ENCODE data around the gene GAB2.

The GAB2 gene

DNA sequence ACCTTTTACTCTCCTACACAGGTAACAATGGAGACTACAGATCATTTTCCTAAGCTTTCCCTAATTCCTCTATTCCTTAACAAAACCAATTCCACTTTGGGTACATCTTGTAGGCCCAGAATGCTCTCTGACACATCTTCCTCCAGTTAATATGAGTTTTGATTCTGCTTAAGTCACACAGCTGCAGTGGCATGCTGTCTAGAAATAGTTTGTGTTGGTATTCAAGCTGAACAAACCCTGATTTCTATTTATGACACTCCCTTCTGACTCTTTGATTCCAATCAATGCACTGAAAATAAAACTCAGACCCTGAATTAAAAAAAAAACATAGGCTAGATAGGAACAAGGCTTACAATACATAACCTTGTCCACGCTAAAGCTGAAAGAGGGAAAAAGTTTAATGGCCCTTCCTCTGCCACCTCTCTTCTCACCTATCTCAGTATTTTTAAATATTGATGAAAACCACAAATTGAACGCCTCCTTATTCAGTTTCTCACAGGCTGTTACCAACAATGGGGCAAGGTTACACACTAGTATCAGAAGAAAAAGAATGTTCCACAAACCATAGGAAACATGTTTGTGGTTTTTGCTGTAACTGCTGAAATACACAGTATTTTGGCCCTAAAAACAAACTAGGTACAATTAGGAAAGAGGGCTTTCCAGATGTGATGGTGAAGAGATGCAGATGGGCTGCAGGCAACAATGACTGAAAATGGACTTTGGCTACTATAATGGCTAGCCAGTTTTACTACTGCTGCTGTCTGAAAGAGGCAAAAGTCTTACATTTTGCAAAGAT, 35.7 kb upstream of the GAB2 start:
- TF ChIP-seq, protein P1, sequence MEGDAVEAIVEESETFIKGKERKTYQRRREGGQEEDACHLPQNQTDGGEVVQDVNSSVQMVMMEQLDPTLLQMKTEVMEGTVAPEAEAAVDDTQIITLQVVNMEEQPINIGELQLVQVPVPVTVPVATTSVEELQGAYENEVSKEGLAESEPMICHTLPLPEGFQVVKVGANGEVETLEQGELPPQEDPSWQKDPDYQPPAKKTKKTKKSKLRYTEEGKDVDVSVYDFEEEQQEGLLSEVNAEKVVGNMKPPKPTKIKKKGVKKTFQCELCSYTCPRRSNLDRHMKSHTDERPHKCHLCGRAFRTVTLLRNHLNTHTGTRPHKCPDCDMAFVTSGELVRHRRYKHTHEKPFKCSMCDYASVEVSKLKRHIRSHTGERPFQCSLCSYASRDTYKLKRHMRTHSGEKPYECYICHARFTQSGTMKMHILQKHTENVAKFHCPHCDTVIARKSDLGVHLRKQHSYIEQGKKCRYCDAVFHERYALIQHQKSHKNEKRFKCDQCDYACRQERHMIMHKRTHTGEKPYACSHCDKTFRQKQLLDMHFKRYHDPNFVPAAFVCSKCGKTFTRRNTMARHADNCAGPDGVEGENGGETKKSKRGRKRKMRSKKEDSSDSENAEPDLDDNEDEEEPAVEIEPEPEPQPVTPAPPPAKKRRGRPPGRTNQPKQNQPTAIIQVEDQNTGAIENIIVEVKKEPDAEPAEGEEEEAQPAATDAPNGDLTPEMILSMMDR (IDR thresholded peaks at IDR 0.05; ENCODE audit: low read depth, low read length): no peak
- no peak for DNase-seq (ENCODE audit: extremely low read depth, low read depth)

DNA sequence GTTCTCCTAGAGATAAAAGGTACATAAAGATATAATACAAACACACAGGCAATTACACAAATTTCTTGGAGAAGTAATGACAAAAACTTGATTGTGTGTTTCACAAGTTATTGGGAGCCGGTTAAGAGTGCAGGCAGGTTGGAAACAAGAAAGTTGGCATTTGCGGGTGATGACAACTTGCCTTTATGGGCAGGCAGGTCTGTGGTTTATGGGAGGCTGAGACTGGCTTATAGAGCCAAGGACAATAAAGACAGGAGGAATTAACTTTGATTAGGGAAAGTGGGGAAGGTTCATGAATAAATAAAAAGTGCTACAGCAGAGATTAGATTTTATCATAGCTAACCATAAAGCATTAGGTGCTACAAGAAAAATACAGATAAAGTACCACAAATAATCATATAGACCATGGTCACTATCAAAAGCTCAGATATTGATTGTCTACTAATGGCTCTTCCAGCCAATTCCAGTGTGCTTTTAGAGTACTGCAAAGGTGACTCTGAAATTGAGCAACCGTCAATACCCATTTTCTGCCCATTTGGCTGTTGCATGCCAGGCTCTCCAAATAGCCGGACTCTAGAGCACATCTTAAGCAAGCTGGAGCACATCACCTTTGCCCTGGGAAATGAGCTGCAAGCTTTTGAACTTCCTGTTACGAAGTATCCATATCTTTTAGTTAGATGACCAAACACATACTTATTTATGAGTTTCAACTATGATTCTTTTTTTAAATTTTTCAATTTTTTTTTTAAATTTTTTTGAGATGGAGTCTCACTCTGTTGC, 33.9 kb upstream of the GAB2 start:
- DNase-seq (ENCODE audit: extremely low read depth, low read depth): no peak
- TF ChIP-seq, protein P1 (IDR thresholded peaks at IDR 0.05; ENCODE audit: low read depth, low read length): no peak

DNA sequence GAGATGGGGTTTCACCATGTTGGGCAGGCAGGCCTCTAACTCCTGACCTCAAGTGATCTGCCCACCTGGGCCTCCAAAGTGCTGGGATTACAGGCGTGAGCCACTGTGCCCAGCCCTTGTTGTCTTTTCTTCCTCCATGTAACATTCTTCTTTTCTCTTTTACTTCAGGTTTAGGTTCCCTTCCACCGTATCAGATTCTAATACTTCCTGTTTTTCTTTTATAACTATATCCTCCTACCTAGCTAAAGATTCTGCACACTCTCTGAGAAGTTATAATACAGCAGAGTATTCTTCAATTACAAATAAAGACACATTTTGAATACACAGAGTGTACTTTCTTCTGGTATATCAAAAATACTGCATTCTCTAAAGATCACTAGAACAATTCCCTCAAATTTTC, 33.2 kb upstream of the GAB2 start:
- no peak for DNase-seq (ENCODE audit: extremely low read depth, low read depth)
- TF ChIP-seq, protein P1 (IDR thresholded peaks at IDR 0.05; ENCODE audit: low read depth, low read length): no peak

DNA sequence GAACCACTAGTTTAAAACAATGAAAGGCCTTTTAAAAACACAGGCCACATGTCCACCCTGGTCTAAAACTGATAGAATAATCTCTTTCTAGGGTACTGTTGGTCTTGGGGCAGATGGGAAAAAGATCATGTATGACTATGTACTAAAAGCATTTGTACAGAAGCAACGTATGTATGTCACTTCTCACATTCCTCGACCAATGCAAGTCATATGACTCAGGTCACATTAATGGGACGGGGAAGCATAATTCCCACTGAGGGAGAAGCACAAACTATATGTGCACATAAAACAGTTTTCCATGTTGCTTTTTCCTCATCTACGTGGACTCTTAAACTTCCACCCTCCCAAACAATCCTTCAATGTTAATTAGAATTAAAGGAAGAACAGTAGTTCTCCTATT, 32.2 kb upstream of the GAB2 start:
- DNase-seq (ENCODE audit: extremely low read depth, low read depth): no peak
- TF ChIP-seq, protein P1 (IDR thresholded peaks at IDR 0.05; ENCODE audit: low read depth, low read length): no peak

DNA sequence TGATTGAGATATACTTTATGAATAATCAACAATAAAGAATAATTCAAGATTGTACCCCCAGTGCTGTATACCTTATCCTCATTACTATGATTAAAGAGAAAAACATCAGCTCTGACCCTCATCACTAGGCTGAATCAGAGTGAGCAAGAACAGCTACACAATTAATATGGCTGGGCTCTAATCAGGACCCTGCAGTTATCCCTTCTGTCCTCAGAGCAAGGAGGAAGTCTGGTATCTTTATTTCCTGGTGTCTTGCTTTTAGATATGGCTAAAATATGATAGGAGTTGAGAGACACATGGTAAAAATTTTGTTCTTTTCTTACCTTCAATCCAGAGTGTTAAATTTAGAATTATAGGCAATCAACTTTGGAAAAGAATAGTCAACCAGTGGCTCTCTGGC, 28.6 kb upstream of the GAB2 start:
- TF ChIP-seq, protein P1 (IDR thresholded peaks at IDR 0.05; ENCODE audit: low read depth, low read length): no peak
- no peak for DNase-seq (ENCODE audit: extremely low read depth, low read depth)

DNA sequence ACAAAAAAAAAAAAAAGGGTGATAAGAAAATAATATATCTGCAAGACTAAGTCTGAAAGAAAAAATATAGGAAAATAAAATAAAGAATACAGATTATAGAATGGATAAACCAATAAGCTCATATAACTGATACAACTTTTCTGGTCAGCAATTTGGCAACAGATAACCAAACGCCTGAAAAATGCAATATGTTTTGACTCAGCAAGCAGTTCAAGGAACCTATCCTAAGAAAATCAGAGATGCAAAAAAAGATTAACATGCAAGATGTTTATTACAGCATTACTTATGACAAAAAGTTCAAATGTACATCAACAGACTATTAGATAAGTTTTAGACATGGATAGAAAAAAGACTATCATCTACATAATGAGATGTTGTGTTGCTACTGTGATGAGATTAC, 27.1 kb upstream of the GAB2 start:
- TF ChIP-seq, protein P1 (IDR thresholded peaks at IDR 0.05; ENCODE audit: low read depth, low read length): no peak
- no peak for DNase-seq (ENCODE audit: extremely low read depth, low read depth)

DNA sequence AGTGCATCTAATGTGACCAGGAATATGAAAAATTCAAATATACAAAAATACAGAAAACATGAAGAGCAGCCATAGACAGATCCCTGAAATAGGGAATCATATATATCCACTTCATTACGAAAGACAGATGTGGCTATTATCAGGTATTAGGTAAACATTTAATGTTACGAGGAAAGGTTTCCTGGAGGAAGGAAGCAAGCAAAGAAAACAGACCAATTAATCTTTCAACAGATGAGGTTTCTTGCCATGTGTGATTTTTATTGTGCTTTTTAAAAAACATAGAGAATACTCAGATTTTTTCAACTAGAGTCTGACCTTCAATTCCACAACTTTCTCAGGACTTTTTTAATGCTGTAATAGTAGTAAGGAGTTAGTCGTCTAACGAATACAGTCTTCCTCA, 24.3 kb upstream of the GAB2 start:
- no peak for DNase-seq (ENCODE audit: extremely low read depth, low read depth)

More for the DNA sequence above, 24.3 kb upstream of the GAB2 start:
- TF ChIP-seq, protein P1 (IDR thresholded peaks at IDR 0.05; ENCODE audit: low read depth, low read length): no peak
